Hepatocyte (in vitro differentiated cells): ENCODE results near the gene MORC3. TPM values are rescaled to one million over a fixed set of nuclear protein-coding genes. Genes with fewer than 3 reads are reported as not detected.

ENCODE experiments used
- DNase-seq: peaks from one replicate; pipeline ENCODE4 v3.0.0-alpha.2; 2016; ENCODE audit warnings: low spot score
- H2AFZ ChIP-seq: fragments of 200-600 bp; sonication (generic); 2 replicates; pipeline ENCODE4 v1.6.0; 2016; ENCODE audit warnings: antibody characterized with exemption, mild to moderate bottlenecking
- H3K27ac ChIP-seq: fragments of 200-600 bp; sonication (generic); 2 replicates; pipeline ENCODE4 v1.5.1; 2016; ENCODE audit warnings: mild to moderate bottlenecking
- H3K27me3 ChIP-seq: fragments of 200-600 bp; sonication (generic); 2 replicates; pipeline ENCODE4 v1.6.1; 2016
- H3K36me3 ChIP-seq: fragments of 200-600 bp; sonication (generic); replicated peaks from 2 replicates; pipeline ENCODE4 v1.5.1; 2016; ENCODE audit warnings: low read depth; ENCODE audit not compliant: insufficient read depth
- H3K4me1 ChIP-seq: fragments of 200-600 bp; sonication (generic); 2 replicates; pipeline ENCODE4 v1.5.1; 2016; ENCODE audit warnings: mild to moderate bottlenecking, moderate library complexity; ENCODE audit not compliant: insufficient read depth
- H3K4me2 ChIP-seq: fragments of 200-600 bp; sonication (generic); 2 replicates; pipeline ENCODE4 v1.6.0; 2016
- H3K4me3 ChIP-seq: fragments of 200-600 bp; sonication (generic); 2 replicates; pipeline ENCODE4 v1.5.1; 2016; ENCODE audit warnings: mild to moderate bottlenecking
- H3K79me2 ChIP-seq: fragments of 200-600 bp; sonication (generic); 2 replicates; pipeline ENCODE4 v1.6.0; 2017; ENCODE audit warnings: mild to moderate bottlenecking
- H3K9me2 ChIP-seq: fragments of 200-600 bp; sonication (generic); replicated peaks from 2 replicates; pipeline ENCODE4 v1.6.0; 2017; ENCODE audit warnings: mild to moderate bottlenecking; ENCODE audit not compliant: insufficient read depth
- H3K9me3 ChIP-seq: fragments of 200-600 bp; sonication (generic); 2 replicates; pipeline ENCODE4 v1.5.1; 2016; ENCODE audit warnings: low read depth, mild to moderate bottlenecking
- H4K20me1 ChIP-seq: fragments of 200-600 bp; sonication (generic); 2 replicates; pipeline ENCODE4 v1.6.0; 2016; ENCODE audit warnings: mild to moderate bottlenecking; ENCODE audit not compliant: insufficient read depth, poor library complexity, severe bottlenecking
- EZH2 ChIP-seq: fragments of 200-600 bp; sonication (generic); IDR thresholded peaks from 2 replicates; pipeline ENCODE4 v1.6.1; 2016; ENCODE audit warnings: antibody characterized with exemption, mild to moderate bottlenecking, borderline replicate concordance
- EZH2phosphoT487 ChIP-seq: fragments of 200-600 bp; sonication (generic); IDR thresholded peaks from one replicate; pipeline ENCODE4 v1.6.1; 2018; ENCODE audit warnings: antibody characterized with exemption, mild to moderate bottlenecking, low read depth, moderate library complexity; ENCODE audit not compliant: unreplicated experiment, severe bottlenecking
- WGBS: methylation state at CpG from one replicate; pipeline ENCODE4 v1.1.6; 2016; ENCODE audit warnings: low lambda C conversion rate; ENCODE audit errors: missing lambda C conversion rate; 5-methylcytosine and 5-hydroxymethylcytosine counted together
- polyA plus RNA-seq: library from polyadenylated mRNA; unstranded; fragments of >200 nt; fragmentation: Nextera tagmentation; extraction: Ambion mirVana; gene quantifications from 2 replicates; pipeline ENCODE4 v1.2.1, GENCODE V29; 2016
- total RNA-seq: library from RNA; depleted of rRNA; stranded (reverse); fragments of >200 nt; gene quantifications from 2 replicates; pipeline ENCODE4 v1.2.3, GENCODE V29; 2014
- TF ChIP-seq, protein P1 (sequence below): fragments of 200-600 bp; sonication (generic); IDR thresholded peaks from 2 replicates; pipeline ENCODE4 v1.5.1; 2016; ENCODE audit warnings: antibody characterized with exemption, mild to moderate bottlenecking; ENCODE audit not compliant: poor library complexity

Gene MORC3
- total and polyA plus RNA-seq, 2 experiments from 2014 or later = 10.8 to 32.7 TPM

DNA sequence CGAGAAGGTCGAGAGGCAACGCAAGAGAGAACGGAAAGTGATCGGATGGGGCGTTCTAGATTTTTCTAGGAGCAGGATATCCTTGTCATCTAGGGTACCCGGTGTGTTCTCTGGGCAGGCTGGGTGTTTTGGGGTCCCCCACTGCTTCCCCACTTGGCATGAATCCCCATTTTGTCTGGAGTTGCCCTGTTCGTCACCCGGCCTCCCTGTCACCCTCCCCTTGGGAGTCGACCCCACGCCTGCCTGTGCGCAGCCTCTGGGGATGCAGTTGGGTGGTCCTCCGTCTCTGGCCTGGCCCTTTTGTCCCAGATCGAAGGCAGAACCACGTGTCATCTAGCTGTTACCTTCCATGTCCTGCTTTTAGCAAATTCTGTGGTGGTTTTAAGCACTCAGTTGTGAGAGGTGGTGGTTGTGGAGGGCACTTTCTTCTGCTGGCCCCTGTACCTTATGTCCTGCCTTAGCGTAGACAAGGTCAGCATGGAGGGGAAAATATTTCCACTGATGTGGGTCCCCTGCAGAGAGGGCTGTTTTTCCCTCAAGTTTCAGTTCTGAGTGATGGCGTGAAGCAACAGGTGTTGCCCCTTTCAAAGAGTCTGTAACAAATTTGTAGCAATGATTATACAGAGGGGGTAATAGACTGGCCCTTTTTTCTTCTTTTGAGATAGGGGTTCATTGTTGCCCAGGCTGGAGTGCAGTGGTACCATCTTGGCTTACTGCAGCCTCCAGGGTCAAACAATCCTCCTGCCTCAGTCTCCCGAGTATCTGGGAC is 100.8 kb downstream of the MORC3 start:
- Histone ChIP-seq H3K79me2 (no peaks in the 10 kb centered on the region), H4K20me1 (no peaks in the 10 kb centered on the region), H3K27ac (no peak overlapping the region), H3K4me3 (no peak overlapping the region), H3K9me3 (no peaks in the 10 kb centered on the region), H3K4me2 (no peak overlapping the region), H3K4me1 (peaks cover 4% of the 10 kb centered on the region), H3K27me3 (no peaks in the 10 kb centered on the region), H3K9me2 (no peaks in the 10 kb centered on the region), H3K36me3 (no peaks in the 10 kb centered on the region), H2AFZ (no peak overlapping the region)
- no peak for DNase-seq
- WGBS = 96% methylated on average over 18 of the region's 18 CpGs
- TF ChIP-seq, protein P1, sequence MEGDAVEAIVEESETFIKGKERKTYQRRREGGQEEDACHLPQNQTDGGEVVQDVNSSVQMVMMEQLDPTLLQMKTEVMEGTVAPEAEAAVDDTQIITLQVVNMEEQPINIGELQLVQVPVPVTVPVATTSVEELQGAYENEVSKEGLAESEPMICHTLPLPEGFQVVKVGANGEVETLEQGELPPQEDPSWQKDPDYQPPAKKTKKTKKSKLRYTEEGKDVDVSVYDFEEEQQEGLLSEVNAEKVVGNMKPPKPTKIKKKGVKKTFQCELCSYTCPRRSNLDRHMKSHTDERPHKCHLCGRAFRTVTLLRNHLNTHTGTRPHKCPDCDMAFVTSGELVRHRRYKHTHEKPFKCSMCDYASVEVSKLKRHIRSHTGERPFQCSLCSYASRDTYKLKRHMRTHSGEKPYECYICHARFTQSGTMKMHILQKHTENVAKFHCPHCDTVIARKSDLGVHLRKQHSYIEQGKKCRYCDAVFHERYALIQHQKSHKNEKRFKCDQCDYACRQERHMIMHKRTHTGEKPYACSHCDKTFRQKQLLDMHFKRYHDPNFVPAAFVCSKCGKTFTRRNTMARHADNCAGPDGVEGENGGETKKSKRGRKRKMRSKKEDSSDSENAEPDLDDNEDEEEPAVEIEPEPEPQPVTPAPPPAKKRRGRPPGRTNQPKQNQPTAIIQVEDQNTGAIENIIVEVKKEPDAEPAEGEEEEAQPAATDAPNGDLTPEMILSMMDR = no peak
- no peak for TF ChIP-seq EZH2phosphoT487

DNA sequence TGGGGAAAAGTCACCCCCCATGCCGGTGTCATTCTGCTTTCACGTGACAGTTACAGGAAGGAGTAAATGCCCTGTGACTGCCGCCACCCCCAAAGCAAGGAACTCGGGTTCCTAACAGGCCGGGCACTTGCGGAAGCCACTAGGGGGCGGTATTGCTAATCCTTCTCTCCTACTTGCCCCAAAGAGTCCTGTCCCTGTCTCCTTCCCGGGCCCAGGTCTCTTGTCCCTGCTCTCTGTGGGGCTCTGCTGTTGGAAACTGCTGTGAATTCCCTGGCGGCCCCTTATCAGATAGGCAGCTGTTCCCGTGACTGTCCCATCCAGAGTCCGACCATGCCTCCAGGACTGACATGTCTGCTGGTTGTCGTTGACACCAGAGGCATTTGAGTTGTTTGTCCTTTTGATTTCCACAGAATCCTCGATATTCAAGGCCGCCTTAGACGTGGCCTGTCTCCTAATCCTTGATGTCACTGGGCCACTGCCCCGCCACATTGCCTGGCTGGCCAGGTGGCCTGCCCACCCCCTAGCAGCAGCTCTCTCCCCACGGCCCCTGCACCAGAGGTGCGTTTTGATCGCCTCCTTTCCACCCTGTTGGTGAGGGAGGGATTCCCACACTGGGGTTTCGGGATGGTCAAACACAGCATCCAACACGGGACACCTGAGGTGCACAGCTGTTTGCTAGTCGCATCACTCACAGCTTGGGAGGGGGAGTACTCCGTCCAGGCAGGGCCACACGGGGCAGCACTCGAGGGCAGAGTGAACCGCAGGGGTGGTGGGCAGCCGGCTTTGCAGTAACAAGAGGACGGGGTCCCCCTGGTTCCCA is 102.5 kb downstream of the MORC3 start:
- TF ChIP-seq EZH2phosphoT487 = no peak
- TF ChIP-seq, protein P1 = peak; percentile 54
- H3K9me3 ChIP-seq = no peaks in the 10 kb centered on the region
- no peak overlapping the region for H2AFZ ChIP-seq
- H3K4me3 ChIP-seq = no peak overlapping the region
- no peaks in the 10 kb centered on the region for H3K79me2 ChIP-seq
- H4K20me1 ChIP-seq = no peaks in the 10 kb centered on the region
- no peak overlapping the region for H3K27ac ChIP-seq
- no peaks in the 10 kb centered on the region for H3K27me3 ChIP-seq
- peak; percentile 72 for DNase-seq
- H3K4me2 ChIP-seq = no peak overlapping the region
- WGBS = 62% methylated on average over 28 of the region's 28 CpGs
- no peaks in the 10 kb centered on the region for H3K9me2 ChIP-seq
- peaks cover 4% of the 10 kb centered on the region for H3K4me1 ChIP-seq
- no peaks in the 10 kb centered on the region for H3K36me3 ChIP-seq

DNA sequence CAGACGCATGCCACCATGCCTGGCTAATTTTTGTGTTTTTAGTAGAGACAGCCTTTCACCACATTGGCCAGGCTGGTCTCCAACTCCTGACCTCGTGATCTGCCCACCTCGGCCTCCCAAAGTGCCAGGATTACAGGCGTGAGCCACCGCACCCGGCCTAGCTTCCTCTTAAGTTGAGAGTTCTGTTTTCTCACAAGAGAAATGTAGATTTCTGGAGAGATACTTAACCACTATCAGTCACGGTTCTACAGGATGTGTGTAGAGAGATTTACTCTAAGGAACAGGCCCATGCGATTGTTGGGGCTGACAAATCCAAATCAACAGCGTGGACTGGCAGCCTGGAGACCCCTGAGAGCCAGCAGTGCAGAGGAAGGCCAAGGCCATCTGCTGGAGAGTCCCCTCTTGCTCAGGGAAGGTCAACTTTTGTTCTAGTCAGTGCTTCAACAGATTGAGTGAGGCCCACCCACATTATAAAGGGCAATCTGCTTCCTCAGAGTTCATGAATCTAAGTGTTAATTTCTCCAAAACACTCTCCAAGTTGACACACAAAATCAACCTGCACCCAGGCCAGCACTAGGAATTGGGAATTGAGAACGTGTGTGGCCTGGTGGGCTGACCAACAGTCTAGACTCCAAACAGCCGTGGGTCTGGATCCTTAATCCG is 103.9 kb downstream of the MORC3 start:
- H3K9me2 ChIP-seq = no peaks in the 10 kb centered on the region
- no peaks in the 10 kb centered on the region for H3K36me3 ChIP-seq
- WGBS = 92% methylated on average over 12 of the region's 12 CpGs
- no peak for TF ChIP-seq EZH2
- TF ChIP-seq EZH2phosphoT487 = no peak
- TF ChIP-seq, protein P1 = no peak
- no peaks in the 10 kb centered on the region for H4K20me1 ChIP-seq
- H3K27me3 ChIP-seq = no peaks in the 10 kb centered on the region
- H3K79me2 ChIP-seq = no peaks in the 10 kb centered on the region
- no peak overlapping the region for H2AFZ ChIP-seq
- H3K4me2 ChIP-seq = no peak overlapping the region
- H3K4me3 ChIP-seq = no peak overlapping the region
- no peak overlapping the region for H3K27ac ChIP-seq
- H3K4me1 ChIP-seq = peaks cover 4% of the 10 kb centered on the region
- no peaks in the 10 kb centered on the region for H3K9me3 ChIP-seq
- no peak for DNase-seq
